ENCODE results near the gene HOXD4. TPM values are rescaled to one million over a fixed set of nuclear protein-coding genes. Genes with fewer than 3 reads are reported as not detected.
A peak's percentile ranks its signal among the peaks of the same experiment; 100 is the strongest.

Gene HOXD4
- total and polyA plus RNA-seq, 10 of the 15 experiments (the other 5 are each of a cell fraction or from before 2014, with no cell fraction given): 0.07 TPM; not detected in 9

- ChIA-PET CTCF (no interaction called here), POLR2A (no interaction called here), RAD21 (ENCODE audit: unreplicated experiment) (no interaction called here), SMC1A (ENCODE audit: uncharacterized antibody, unreplicated experiment) (no interaction called here)
- Histone ChIP-seq H3K9me3 (replicated peaks; ENCODE audit: control insufficient read depth, insufficient read depth, low read length) (peaks cover 2% of the 10 kb centered on the region; the same call in 2 of the 3 replicates), H3K36me3 (ENCODE audit: control insufficient read depth in 2 of 2, insufficient read depth in 2 of 2, low read length in 1 of 2) (no peaks in the 10 kb centered on the region; a peak in 1 of 4 replicates), H3K4me3 (no peak overlapping the region), H3K9ac (ENCODE audit: control insufficient read depth, insufficient read depth, low read length) (no peak overlapping the region), H3K79me2 (ENCODE audit: control insufficient read depth, insufficient read depth, low read length) (no peaks in the 10 kb centered on the region), H2AFZ (ENCODE audit: control insufficient read depth, low read depth, low read length) (no peak overlapping the region), H3K4me1 (ENCODE audit: control insufficient read depth, insufficient read depth, low read length) (no peaks in the 10 kb centered on the region), H3K4me2 (ENCODE audit: control insufficient read depth, insufficient read depth) (no peak overlapping the region), H3K27me3 (replicated peaks in 1 of 2; ENCODE audit: control insufficient read depth in 2 of 2, insufficient read depth in 2 of 2, low read length in 1 of 2) (peaks cover 18 to 23% of the 10 kb centered on the region in 2 experiments), H4K20me1 (ENCODE audit: control insufficient read depth, insufficient read depth) (no peaks in the 10 kb centered on the region), H3K27ac (ENCODE audit: control insufficient read depth, insufficient read depth) (no peak overlapping the region)
- DNase-seq (ENCODE audit: low read depth, low spot score) (no peak), FAIRE-seq (no peak), ATAC-seq (no peak)
- TF ChIP-seq PML (IDR thresholded peaks at IDR 0.05; ENCODE audit: low read length) (no peak), KAT2A (conservative IDR thresholded peaks at IDR 0.05; ENCODE audit: control insufficient read depth, low read depth, low read length) (no peak), IRF4 (IDR thresholded peaks at IDR 0.05; ENCODE audit: low read depth, low read length) (no peak), MEF2A (IDR thresholded peaks at IDR 0.05; ENCODE audit: insufficient read depth, low read depth, low read length) (no peak), HDGF (IDR thresholded peaks at IDR 0.05) (no peak), SIN3A (IDR thresholded peaks at IDR 0.05; ENCODE audit: low read depth, low read length) (no peak), ZNF217 (IDR thresholded peaks at IDR 0.05) (no peak), EZH2 (IDR thresholded peaks at IDR 0.05; ENCODE audit: borderline replicate concordance, control insufficient read depth, low read depth, low read length) (0 out of 2 replicates have a peak, but pooled peaks have one; percentile 60), ZNF207 (IDR thresholded peaks at IDR 0.05; ENCODE audit: borderline replicate concordance) (no peak), SREBF2 (IDR thresholded peaks at IDR 0.05; ENCODE audit: low read length) (no peak), POLR2AphosphoS2 (IDR thresholded peaks at IDR 0.05; ENCODE audit: low read depth, low read length) (no peak), SUZ12 (IDR thresholded peaks at IDR 0.05; ENCODE audit: unreplicated experiment) (peak; percentile 83), GATAD2B (conservative IDR thresholded peaks at IDR 0.05; ENCODE audit: low read depth) (no peak), CBX3 (IDR thresholded peaks at IDR 0.05; ENCODE audit: borderline replicate concordance, low read depth) (no peak)
- TF ChIP-seq, protein P1, sequence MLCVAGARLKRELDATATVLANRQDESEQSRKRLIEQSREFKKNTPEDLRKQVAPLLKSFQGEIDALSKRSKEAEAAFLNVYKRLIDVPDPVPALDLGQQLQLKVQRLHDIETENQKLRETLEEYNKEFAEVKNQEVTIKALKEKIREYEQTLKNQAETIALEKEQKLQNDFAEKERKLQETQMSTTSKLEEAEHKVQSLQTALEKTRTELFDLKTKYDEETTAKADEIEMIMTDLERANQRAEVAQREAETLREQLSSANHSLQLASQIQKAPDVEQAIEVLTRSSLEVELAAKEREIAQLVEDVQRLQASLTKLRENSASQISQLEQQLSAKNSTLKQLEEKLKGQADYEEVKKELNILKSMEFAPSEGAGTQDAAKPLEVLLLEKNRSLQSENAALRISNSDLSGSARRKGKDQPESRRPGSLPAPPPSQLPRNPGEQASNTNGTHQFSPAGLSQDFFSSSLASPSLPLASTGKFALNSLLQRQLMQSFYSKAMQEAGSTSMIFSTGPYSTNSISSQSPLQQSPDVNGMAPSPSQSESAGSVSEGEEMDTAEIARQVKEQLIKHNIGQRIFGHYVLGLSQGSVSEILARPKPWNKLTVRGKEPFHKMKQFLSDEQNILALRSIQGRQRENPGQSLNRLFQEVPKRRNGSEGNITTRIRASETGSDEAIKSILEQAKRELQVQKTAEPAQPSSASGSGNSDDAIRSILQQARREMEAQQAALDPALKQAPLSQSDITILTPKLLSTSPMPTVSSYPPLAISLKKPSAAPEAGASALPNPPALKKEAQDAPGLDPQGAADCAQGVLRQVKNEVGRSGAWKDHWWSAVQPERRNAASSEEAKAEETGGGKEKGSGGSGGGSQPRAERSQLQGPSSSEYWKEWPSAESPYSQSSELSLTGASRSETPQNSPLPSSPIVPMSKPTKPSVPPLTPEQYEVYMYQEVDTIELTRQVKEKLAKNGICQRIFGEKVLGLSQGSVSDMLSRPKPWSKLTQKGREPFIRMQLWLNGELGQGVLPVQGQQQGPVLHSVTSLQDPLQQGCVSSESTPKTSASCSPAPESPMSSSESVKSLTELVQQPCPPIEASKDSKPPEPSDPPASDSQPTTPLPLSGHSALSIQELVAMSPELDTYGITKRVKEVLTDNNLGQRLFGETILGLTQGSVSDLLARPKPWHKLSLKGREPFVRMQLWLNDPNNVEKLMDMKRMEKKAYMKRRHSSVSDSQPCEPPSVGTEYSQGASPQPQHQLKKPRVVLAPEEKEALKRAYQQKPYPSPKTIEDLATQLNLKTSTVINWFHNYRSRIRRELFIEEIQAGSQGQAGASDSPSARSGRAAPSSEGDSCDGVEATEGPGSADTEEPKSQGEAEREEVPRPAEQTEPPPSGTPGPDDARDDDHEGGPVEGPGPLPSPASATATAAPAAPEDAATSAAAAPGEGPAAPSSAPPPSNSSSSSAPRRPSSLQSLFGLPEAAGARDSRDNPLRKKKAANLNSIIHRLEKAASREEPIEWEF (IDR thresholded peaks at IDR 0.05; ENCODE audit: insufficient replicate concordance, low read depth, low read length): no peak
- WGBS (ENCODE audit: insufficient coverage, insufficient replicate concordance, low lambda C conversion rate, missing lambda C conversion rate): 54% methylated on average over 52 of the region's 52 CpGs
- intact Hi-C loops (cut with micrococcal nuclease; ENCODE audit: unreplicated experiment): no loop called here
- no TSS peak for BruUV-seq (replicated peaks)
- in situ Hi-C loops (cut with MboI): no loop called here
Observed at GRCh38 chr2:176164611-176165369, 13.4 kb downstream of the HOXD4 start.
